Stimulated activated memory B cell treated with anti-CD40 and anti-IgM and Interleukin-4, amounts not matched to agents 10 μg/mL and 1 μg/mL and 100 μg/mL, for 72 hours (primary cell): ENCODE measurements around the gene KRTAP10-5.
A peak's percentile ranks its signal among the peaks of the same experiment; 100 is the strongest.
"Not testable (repeated sequence)": the region's sequence is repeated elsewhere in the genome, so short reads cannot be mapped to it uniquely, and the experiment has no call there.

Experiments
- ATAC-seq: fragments of 150-1000 bp; cut with Tn5 transposase; 2 replicates; pipeline ENCODE4 v1.10.0; 2021
- H3K27ac Mint-ChIP-seq: one replicate; pipeline ENCODE4 v1.8.0; 2022; ENCODE audit warnings: mild to moderate bottlenecking, mixed read lengths
- H3K27me3 Mint-ChIP-seq: one replicate; pipeline ENCODE4 v1.8.0; 2022; ENCODE audit warnings: mixed read lengths
- H3K36me3 Mint-ChIP-seq: one replicate; pipeline ENCODE4 v1.8.0; 2022; ENCODE audit warnings: mixed read lengths
- H3K4me1 Mint-ChIP-seq: one replicate; pipeline ENCODE4 v1.8.0; 2022; ENCODE audit warnings: mixed read lengths
- H3K4me3 Mint-ChIP-seq: one replicate; pipeline ENCODE4 v1.8.0; 2022; ENCODE audit warnings: mild to moderate bottlenecking, moderate library complexity, mixed read lengths
- H3K9me3 Mint-ChIP-seq: one replicate; pipeline ENCODE4 v1.8.0; 2022; ENCODE audit warnings: mixed read lengths

The KRTAP10-5 gene

DNA sequence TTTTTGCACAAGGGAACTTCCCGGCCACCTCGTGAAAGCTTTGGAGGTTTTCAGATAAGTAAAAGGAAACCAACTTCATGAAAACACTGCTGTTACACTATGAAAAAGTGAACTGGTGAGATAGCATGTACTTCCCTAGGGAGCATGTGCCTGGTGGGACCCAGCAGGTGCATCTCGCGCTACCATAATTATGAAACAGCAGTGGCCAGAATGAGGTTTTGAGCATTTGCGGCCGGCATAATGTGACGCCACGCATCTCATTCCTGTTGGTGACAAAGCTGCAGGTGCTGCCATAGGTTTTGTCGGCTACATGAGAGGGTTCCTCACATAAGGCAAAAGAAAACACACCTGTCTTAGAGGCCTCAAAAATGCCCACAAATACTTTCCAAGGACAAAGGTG lies 23.5 kb downstream of the KRTAP10-5 start:
- no peak overlapping the region for H3K4me3 Mint-ChIP-seq
- peaks cover 7% of the 10 kb centered on the region for H3K9me3 Mint-ChIP-seq
- ATAC-seq = peak; percentile 89
- H3K36me3 Mint-ChIP-seq = peaks cover 13% of the 10 kb centered on the region
- no peak overlapping the region for H3K27ac Mint-ChIP-seq
- H3K4me1 Mint-ChIP-seq = peaks cover 27% of the 10 kb centered on the region
- H3K27me3 Mint-ChIP-seq = peaks cover 45% of the 10 kb centered on the region

DNA sequence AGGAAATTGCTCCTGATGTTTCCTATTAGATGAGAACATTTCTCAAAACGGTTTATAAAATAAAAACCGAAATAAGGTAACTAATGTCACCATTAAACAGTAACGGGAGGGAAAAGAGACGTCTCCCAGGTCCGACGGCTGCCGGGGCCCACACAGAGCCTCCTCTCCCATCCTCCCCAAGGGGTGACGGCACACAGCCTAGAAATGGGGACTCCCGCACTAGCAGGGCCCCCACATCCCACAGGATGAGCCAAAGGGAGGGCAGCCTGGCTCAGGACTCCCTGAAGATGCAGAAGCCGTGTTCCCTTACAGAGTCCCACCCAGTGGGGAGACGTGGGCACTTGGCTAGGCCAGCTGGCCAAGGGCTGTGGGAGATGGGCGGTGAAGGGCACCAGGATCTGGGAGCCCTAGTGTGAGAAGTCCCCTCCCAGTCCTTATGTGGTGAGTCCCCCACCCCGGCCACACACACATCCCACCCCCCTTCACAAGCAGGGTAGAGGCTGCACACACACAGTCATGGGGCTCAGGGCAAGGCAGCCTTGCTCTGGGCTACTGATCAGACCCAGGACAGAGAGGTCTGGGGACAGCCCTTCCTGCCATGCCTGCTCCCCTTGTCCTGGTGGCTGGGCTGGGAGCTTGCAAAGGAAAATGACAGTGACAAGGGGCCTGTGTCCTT lies 25.1 kb downstream of the KRTAP10-5 start:
- H3K4me3 Mint-ChIP-seq = no peak overlapping the region
- no peak overlapping the region for H3K27ac Mint-ChIP-seq
- ATAC-seq = no peak
- H3K27me3 Mint-ChIP-seq = peaks cover 60% of the 10 kb centered on the region
- peaks cover 21% of the 10 kb centered on the region for H3K4me1 Mint-ChIP-seq
- H3K9me3 Mint-ChIP-seq = no peaks in the 10 kb centered on the region
- peaks cover 5% of the 10 kb centered on the region for H3K36me3 Mint-ChIP-seq

DNA sequence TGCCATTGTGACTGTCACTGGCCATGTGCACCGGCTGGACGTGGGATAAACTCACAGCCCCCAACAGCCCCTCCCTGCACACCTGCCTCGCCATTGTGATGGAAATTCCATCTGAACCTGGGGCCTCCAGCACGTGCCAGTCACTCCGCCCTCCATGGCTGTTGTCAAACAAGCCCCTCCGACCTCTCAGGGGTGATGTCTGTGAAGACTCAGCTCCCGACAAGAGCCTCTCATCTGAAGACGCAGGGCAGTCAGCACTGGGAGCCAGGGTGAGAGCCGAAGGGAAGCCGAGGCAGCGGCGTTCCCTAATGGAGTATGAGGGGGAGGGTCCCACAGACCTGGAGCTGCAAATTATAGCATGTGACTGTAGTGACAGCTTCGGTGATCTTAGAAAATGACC lies 27.7 kb downstream of the KRTAP10-5 start:
- H3K27ac Mint-ChIP-seq = no peak overlapping the region
- H3K4me1 Mint-ChIP-seq = peaks cover 24% of the 10 kb centered on the region
- peaks cover 1% of the 10 kb centered on the region for H3K9me3 Mint-ChIP-seq
- no peak overlapping the region for H3K4me3 Mint-ChIP-seq
- H3K27me3 Mint-ChIP-seq = peaks cover 81% of the 10 kb centered on the region
- H3K36me3 Mint-ChIP-seq = peaks cover 2% of the 10 kb centered on the region
- ATAC-seq = no peak

DNA sequence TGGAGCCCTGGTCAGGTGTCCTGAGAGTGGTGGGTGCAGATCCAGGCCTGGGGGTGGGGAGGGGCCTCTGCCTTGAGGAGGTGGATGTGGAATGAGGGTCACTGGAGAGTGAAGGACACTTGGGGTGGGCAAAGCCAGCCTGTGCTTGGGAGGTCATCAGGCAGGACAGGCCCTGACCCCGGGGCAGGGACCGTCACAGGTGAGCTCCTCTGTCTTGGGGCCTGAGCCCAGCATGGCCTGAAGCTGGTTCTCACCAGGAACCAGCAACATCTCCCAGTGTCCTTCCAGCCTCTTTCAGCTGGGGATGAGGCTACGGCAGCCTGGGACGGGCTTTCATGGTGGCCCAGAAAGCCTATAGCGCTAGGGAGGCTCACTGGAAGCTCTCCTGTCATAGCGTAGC lies 28.3 kb downstream of the KRTAP10-5 start:
- Mint-ChIP-seq H3K9me3 (peaks cover 7% of the 10 kb centered on the region), H3K4me1 (peaks cover 27% of the 10 kb centered on the region), H3K27ac (no peak overlapping the region), H3K36me3 (peaks cover 6% of the 10 kb centered on the region), H3K4me3 (no peak overlapping the region), H3K27me3 (peaks cover 81% of the 10 kb centered on the region)
- ATAC-seq = no peak

DNA sequence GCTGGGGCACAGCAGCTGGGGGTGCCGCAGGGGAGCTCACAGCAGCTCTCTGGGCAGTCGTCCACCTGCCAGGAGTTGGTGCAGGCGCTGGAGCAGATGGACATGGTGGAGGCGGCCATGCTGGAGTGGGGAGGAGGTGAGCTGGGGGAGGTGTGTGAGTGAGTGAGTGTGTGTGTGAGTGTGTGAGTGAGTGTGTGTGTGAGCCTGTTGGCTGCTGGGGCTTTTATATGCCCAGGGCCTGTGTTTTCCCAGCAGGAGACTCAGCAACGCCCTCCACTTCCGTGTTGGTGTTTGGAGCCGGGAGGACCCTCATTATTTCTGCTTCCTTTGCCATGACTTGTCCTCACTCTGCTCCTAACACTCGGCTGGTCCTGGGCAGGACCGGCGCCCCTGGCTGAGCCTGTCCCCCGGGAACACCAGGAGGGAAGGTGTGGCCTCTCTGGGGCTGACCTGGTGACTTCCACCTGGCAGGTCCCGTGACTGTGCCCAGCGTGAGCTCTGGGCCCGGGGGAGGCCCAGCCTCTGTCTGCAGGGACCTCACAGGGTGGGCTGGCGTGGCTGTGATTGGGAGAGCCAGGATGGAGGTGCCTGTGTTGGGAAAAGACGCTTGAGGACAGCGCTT lies 29.0 kb downstream of the KRTAP10-5 start, which contains the start of gene KRTAP10-2:
Gene KRTAP10-2 (minus strand): TSS at position 166 of the 622 bp plus-strand sequence. CDS start 47 bp downstream, at position 119.
- no peak for ATAC-seq
- peaks cover 23% of the 10 kb centered on the region for H3K4me1 Mint-ChIP-seq
- H3K4me3 Mint-ChIP-seq = no peak within 1 kb of the TSS
- peaks cover 87% of the 10 kb centered on the region for H3K27me3 Mint-ChIP-seq
- H3K9me3 Mint-ChIP-seq = peaks cover 13% of the 10 kb centered on the region
- H3K36me3 Mint-ChIP-seq = peaks cover 12% of the 10 kb centered on the region
- H3K27ac Mint-ChIP-seq = no peak within 1 kb of the TSS

DNA sequence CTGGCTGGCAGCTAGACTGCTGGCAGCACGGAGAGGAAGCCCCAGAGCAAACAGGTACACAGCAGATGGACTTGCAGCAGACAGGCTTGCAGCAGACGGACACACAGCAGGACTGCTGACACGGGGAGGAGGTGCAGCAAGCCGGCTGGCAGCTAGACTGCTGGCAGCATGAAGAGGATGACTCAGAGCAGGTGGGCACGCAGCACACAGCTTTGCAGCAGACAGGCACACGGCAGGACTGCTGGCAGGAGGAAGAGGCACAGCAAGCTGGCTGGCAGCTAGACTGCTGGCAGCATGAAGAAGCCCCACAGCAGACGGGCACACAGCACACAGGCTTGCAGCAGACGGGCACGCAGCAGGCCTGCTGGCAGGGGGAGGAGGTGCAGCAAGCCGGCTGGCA lies 29.6 kb downstream of the KRTAP10-5 start:
- Mint-ChIP-seq H3K4me1 (peaks cover 17% of the 10 kb centered on the region), H3K9me3 (peaks cover 13% of the 10 kb centered on the region), H3K27me3 (peaks cover 87% of the 10 kb centered on the region), H3K4me3 (no peak overlapping the region), H3K27ac (no peak overlapping the region), H3K36me3 (peaks cover 12% of the 10 kb centered on the region)
- ATAC-seq = no peak

DNA sequence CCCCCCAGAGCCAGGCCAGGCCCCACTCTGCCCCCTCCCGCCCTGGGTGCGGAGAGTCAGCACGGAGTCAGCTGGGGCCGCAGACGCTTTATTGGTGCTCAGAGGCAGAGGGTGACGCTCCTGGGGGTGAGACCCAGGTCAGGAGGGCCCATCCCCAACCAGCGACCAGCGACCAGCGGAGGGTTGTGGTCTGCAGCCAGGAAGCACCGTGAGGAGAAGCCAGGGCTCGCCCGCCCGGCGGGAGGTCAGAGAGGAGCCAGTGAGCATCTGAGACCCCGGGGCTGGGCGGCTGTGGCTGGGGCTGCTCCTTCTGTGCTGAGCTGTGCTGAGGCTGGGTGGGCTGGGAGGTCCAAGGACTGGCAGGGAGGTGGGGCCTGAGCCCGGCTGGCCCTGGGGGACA lies 30.1 kb downstream of the KRTAP10-5 start:
- H3K4me1 Mint-ChIP-seq = peaks cover 16% of the 10 kb centered on the region
- not testable (repeated sequence) for H3K4me3 Mint-ChIP-seq, H3K27ac Mint-ChIP-seq
- ATAC-seq = peak; percentile 36
- peaks cover 18% of the 10 kb centered on the region for H3K9me3 Mint-ChIP-seq
- peaks cover 87% of the 10 kb centered on the region for H3K27me3 Mint-ChIP-seq
- H3K36me3 Mint-ChIP-seq = peaks cover 12% of the 10 kb centered on the region

DNA sequence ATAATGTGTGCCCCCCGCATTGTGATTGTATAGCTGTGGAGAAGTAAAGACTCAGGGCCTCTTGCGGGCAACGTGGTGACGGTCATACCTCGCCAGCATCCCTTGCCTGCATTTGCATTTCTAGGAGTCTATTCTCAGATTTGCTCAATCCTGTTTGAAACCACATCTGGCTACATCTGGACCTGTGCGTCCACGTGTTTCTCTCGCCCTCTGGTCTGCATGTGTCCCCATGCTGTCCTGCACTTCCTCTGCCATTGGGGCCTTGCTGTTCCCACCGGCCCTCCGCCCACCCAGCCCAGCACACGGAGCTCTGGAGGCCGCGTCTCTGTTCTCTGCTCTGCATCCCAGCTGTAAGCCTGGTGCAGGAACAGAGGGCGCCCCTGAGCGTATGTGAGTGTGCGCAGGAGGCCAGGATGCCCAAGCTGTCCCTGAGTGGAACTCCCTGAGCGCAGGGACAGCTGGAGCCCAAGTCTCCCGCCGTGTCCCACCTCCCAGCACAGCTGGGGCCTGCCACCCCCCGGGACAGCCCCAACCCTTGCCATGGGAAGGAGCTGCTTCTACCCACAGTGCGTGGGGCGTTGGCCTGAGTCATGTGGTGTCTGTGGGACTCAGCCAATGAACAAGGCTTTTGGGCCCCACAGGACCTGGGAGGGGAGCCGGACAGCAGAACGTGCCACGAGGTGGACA lies 30.7 kb downstream of the KRTAP10-5 start:
- peak; percentile 20 for ATAC-seq
- Mint-ChIP-seq H3K4me3 (no peak overlapping the region), H3K27me3 (peaks cover 82% of the 10 kb centered on the region), H3K9me3 (peaks cover 18% of the 10 kb centered on the region), H3K27ac (no peak overlapping the region), H3K36me3 (peaks cover 12% of the 10 kb centered on the region), H3K4me1 (peaks cover 16% of the 10 kb centered on the region)

DNA sequence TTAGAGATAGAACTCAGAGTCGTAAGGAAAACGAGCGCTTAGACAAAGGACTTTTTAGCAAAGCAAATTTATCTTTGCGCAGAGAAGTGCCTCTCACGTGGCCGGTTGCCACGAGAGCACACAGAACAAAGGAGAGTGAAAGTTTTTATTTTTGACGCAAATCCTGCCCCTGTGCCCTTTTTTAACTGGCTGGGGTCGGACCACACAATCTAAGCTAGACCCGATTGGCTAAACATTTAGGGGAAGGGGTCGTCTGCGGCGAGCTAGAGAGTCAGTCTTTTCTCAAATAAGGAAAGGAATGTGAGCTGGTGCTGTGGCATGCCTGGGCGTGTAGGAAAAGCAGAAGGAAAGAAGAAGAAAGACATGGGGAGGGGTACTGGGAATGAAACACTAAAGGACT lies 31.5 kb downstream of the KRTAP10-5 start:
- Mint-ChIP-seq H3K4me3 (no peak overlapping the region), H3K9me3 (peaks cover 18% of the 10 kb centered on the region), H3K4me1 (peaks cover 16% of the 10 kb centered on the region), H3K36me3 (peaks cover 12% of the 10 kb centered on the region), H3K27me3 (peaks cover 75% of the 10 kb centered on the region), H3K27ac (no peak overlapping the region)
- ATAC-seq = no peak

DNA sequence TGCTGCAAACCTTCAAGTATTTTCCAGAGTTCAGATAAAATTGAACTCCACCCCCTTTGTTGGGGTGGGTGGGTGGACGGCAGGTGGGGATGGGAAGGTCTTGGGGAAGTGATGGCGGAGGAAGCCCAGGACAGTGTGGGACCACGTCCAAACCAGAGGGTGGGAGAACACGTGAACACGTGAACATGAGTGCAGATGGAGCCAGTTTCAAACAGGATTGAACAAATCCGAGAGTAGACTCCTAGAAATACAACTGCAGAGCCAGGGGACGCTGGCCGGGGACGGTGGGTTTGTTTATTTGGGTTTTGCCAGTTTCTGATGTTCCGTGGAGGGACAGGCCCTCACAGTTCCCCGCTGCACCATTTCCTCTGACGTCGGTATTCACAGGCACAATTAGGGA lies 32.0 kb downstream of the KRTAP10-5 start:
- Mint-ChIP-seq H3K9me3 (peaks cover 18% of the 10 kb centered on the region), H3K4me1 (peaks cover 16% of the 10 kb centered on the region), H3K27ac (no peak overlapping the region), H3K36me3 (peaks cover 12% of the 10 kb centered on the region), H3K4me3 (no peak overlapping the region), H3K27me3 (peaks cover 70% of the 10 kb centered on the region)
- ATAC-seq = no peak

DNA sequence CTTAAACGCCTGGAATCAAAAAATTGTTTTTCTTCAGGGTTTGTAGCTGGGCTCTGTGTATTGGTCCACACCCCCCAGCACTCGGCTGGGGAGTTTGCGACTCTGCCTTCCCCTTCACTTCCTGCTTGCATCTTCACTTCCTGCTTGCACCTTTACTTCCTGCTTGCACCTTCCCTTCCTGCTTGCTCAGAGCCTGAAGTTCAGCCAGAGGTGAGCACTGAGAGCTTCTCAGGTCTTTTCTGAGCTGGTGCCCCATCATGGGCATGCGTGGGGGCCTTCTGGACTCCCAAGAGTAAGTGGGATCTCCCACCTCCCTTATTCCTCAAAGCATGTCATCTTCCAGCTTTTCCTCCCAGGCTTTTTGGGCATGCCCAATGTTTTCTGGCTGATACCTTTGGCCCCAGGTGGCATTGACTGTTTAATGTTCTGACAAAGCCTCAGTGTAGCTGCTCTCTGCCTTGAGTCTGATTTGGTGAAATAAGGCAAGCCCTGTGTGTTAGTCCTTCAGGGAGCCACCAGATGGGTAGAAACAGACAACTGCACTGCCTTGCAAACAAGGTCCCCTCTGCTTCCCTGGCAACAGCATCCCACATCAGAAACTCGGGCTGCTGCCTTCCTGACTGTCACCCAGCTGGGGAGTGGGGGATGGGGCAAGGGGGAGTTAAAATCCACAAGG lies 32.6 kb downstream of the KRTAP10-5 start:
- Mint-ChIP-seq H3K27me3 (peaks cover 64% of the 10 kb centered on the region), H3K4me1 (peaks cover 16% of the 10 kb centered on the region), H3K4me3 (no peak overlapping the region), H3K27ac (no peak overlapping the region), H3K36me3 (peaks cover 12% of the 10 kb centered on the region), H3K9me3 (peaks cover 18% of the 10 kb centered on the region)
- no peak for ATAC-seq

DNA sequence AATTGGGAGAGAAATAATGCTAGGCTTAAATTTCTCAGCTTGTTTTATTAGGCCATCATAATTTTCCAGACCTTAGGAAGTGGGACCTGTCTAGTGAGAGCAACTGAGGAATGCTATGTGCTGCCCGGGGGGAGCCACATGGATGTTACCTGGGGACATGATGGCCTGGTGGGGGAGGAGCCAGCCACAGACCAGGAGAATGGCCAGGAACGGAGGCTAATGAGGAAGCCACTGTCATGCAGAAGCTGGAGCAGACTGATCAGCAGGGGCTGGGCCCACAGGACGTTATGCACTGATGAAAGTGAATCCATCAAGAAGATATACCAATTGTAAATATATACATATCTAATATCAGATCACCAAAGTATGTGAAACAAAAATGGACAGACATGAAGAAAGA lies 35.8 kb downstream of the KRTAP10-5 start:
- no peak overlapping the region for H3K27ac Mint-ChIP-seq
- H3K36me3 Mint-ChIP-seq = peaks cover 12% of the 10 kb centered on the region

DNA sequence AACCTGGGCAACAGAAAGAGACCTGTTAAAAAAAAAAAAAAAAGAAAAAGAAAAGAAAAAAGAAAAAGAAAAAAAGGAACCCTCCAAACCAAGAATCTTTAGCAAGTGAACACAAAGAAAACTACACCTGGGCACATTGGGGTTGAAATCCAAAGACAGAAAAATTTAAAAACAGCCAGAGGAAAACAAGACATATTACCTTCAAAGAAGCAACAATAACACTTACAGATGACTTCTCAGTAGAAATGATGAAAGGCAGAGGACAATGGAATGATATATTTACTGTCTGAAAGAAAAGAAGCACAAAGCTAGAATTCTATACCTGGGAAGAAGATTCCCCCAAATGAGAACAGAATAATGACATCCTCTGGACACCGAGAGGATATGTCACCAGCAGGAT lies 37.7 kb downstream of the KRTAP10-5 start:
- Mint-ChIP-seq H3K4me3 (no peak overlapping the region), H3K27me3 (peaks cover 41% of the 10 kb centered on the region), H3K4me1 (peaks cover 7% of the 10 kb centered on the region), H3K9me3 (peaks cover 17% of the 10 kb centered on the region), H3K36me3 (peaks cover 12% of the 10 kb centered on the region), H3K27ac (no peak overlapping the region)
- ATAC-seq = no peak

More for the DNA sequence above, 35.8 kb downstream of the KRTAP10-5 start:
- peaks cover 9% of the 10 kb centered on the region for H3K4me1 Mint-ChIP-seq
- no peak overlapping the region for H3K4me3 Mint-ChIP-seq
- H3K27me3 Mint-ChIP-seq = peaks cover 41% of the 10 kb centered on the region
- ATAC-seq = no peak
- peaks cover 18% of the 10 kb centered on the region for H3K9me3 Mint-ChIP-seq

DNA sequence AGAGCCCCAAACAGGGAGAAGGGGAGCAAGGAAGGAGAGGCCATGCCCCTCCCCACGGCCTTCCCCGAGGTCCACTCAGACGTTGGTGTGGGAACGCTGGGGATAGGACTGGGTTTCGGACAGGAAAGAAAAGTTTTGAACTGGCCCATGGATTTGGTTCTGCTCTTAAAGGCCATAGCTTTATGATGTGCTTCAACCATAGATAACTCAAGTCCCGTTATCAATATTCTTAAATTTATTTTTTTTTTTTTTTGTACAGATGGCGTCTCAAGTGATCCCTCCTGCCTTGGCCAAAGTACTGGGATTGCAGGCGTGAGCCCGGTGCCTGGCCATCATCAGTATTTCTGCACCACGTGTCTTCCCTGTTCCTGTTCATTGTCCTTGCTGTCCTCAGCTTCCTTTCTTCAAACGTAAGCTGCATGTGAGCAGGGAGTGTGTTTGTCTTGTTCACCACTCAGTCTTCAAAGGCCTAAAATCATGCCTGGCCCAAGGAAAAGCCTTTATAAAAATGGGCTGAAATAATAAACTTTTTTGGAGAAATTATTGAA lies 39.6 kb downstream of the KRTAP10-5 start:
- Mint-ChIP-seq H3K4me3 (no peak overlapping the region), H3K27me3 (peaks cover 37% of the 10 kb centered on the region), H3K9me3 (peaks cover 5% of the 10 kb centered on the region), H3K36me3 (no peaks in the 10 kb centered on the region), H3K4me1 (no peaks in the 10 kb centered on the region), H3K27ac (no peak overlapping the region)
- ATAC-seq = no peak
